NK-92 treated with Interleukin-12 subunit alpha and Interleukin-12 subunit beta, amount 100 ng/mL, for 24 hours (cell line): ENCODE data around the gene CAVIN1.
"Not testable (repeated sequence)": the region's sequence is repeated elsewhere in the genome, so short reads cannot be mapped to it uniquely, and the experiment has no call there.

ENCODE experiments used
- DNase-seq: peaks from one replicate; lab custom pipeline; 2025; lab: John Stamatoyannopoulos, UW

The CAVIN1 gene

GRCh38 chr17:42378959-42379594 lies 44.0 kb downstream of the CAVIN1 start:
- DNase-seq, result no peak

GRCh38 chr17:42378359-42378958 lies 44.6 kb downstream of the CAVIN1 start:
- DNase-seq, result no peak

GRCh38 chr17:42373896-42374295 lies 49.2 kb downstream of the CAVIN1 start:
- DNase-seq, result no peak

- no peak for DNase-seq
Observed at GRCh38 chr17:42372142-42372541, 50.9 kb downstream of the CAVIN1 start.

GRCh38 chr17:42368797-42369561 lies 54.1 kb downstream of the CAVIN1 start:
- not testable (repeated sequence) for DNase-seq

- not testable (repeated sequence) for DNase-seq
Observed at GRCh38 chr17:42368310-42368709, 54.7 kb downstream of the CAVIN1 start.

GRCh38 chr17:42366176-42367023 lies 56.7 kb downstream of the CAVIN1 start:
- DNase-seq, result not testable (repeated sequence)

- no peak for DNase-seq
Observed at GRCh38 chr17:42365136-42365535, 57.9 kb downstream of the CAVIN1 start.

- DNase-seq, result no peak
Observed at GRCh38 chr17:42363767-42364585, 59.1 kb downstream of the CAVIN1 start.

- DNase-seq, result no peak
Observed at GRCh38 chr17:42363231-42363630, 59.8 kb downstream of the CAVIN1 start.

GRCh38 chr17:42362245-42362961 lies 60.7 kb downstream of the CAVIN1 start:
- no peak for DNase-seq

- no peak for DNase-seq
Observed at GRCh38 chr17:42361781-42362186, 61.3 kb downstream of the CAVIN1 start.

GRCh38 chr17:42360388-42360787 lies 62.7 kb downstream of the CAVIN1 start:
- not testable (repeated sequence) for DNase-seq

GRCh38 chr17:42359133-42359532 lies 63.9 kb downstream of the CAVIN1 start:
- no peak for DNase-seq

- no peak for DNase-seq
Observed at GRCh38 chr17:42358434-42358833, 64.6 kb downstream of the CAVIN1 start.

- DNase-seq, result no peak
Observed at GRCh38 chr17:42354956-42355843, 67.9 kb downstream of the CAVIN1 start.
